GM12872 (cell line): ENCODE results near the gene GRIA1.

Experiments
- CTCF ChIP-seq: IDR thresholded peaks from 3 replicates; pipeline ENCODE4 v1.5.1; 2011; ENCODE audit warnings: low read depth, mild to moderate bottlenecking, low read length, moderate library complexity; ENCODE audit not compliant: insufficient read depth

Gene GRIA1

GRCh38 chr5:153500178-153500577 is 9.7 kb downstream of the GRIA1 start:
- no peak for TF ChIP-seq CTCF

- TF ChIP-seq CTCF = no peak
Measured at GRCh38 chr5:153504726-153505125, 14.3 kb downstream of the GRIA1 start.

GRCh38 chr5:153508700-153509099 is 18.2 kb downstream of the GRIA1 start:
- TF ChIP-seq CTCF = no peak

GRCh38 chr5:153511622-153512021 is 21.2 kb downstream of the GRIA1 start:
- no peak for TF ChIP-seq CTCF

- TF ChIP-seq CTCF = no peak
Measured at GRCh38 chr5:153513156-153513555, 22.7 kb downstream of the GRIA1 start.

- TF ChIP-seq CTCF = no peak
Measured at GRCh38 chr5:153515301-153515700, 24.8 kb downstream of the GRIA1 start.

GRCh38 chr5:153516504-153517240 is 26.2 kb downstream of the GRIA1 start:
- no peak for TF ChIP-seq CTCF
